Body of pancreas (tissue), 4 donors: ENCODE results near the gene UBL4A. TPM values are rescaled to one million over a fixed set of nuclear protein-coding genes. Genes with fewer than 3 reads are reported as not detected.

Source experiments
- ATAC-seq: fragments of 150-250 bp; one replicate; pipeline ENCODE4 v1.9.1; 2016
- DNase-seq, 4 donors: peaks; one replicate each; pipeline ENCODE4 v3.0.0-alpha.2; 2019
- H3K27ac ChIP-seq, 4 donors: fragments of 200-600 bp; sonication (generic); 1 replicate in 3 of 4; 2 replicates in 1 of 4; pipeline versions ENCODE4 v1.5.1 to v1.6.1; 2016 to 2019; ENCODE audit warnings: mild to moderate bottlenecking in 1 of 4, mixed read lengths in 1 of 4, moderate library complexity in 1 of 4
- H3K27me3 ChIP-seq, 2 donors: fragments of 200-600 bp; sonication (generic); one replicate each; pipeline ENCODE4 v1.6.0; 2016; ENCODE audit warnings: mild to moderate bottlenecking in 1 of 2
- H3K36me3 ChIP-seq, 2 donors: fragments of 200-600 bp; sonication (generic); replicated peaks in 1 of 2; 2 replicates each; pipeline ENCODE4 v1.5.1; 2016; ENCODE audit warnings: low read depth in 2 of 2; ENCODE audit not compliant: insufficient read depth in 1 of 2
- H3K4me1 ChIP-seq: fragments of 200-600 bp; sonication (generic); one replicate; pipeline ENCODE4 v1.6.0; 2016
- H3K4me3 ChIP-seq, 2 donors: fragments of 200-600 bp; sonication (generic); 1 replicate in 1 of 2; 2 replicates in 1 of 2; pipeline ENCODE4 v1.5.1; 2016 to 2019
- H3K9me3 ChIP-seq, 3 donors: fragments of 200-600 bp; sonication (generic); 1 replicate in 2 of 3; 2 replicates in 1 of 3; pipeline ENCODE4 v1.5.1; 2016
- POLR2A ChIP-seq, 3 donors: fragments of 450-650 bp; IDR thresholded peaks; one replicate each; pipeline ENCODE4 v1.6.1; 2016; ENCODE audit warnings: antibody characterized with exemption in 3 of 3, mild to moderate bottlenecking in 2 of 3
- WGBS, 2 donors: methylation state at CpG; one replicate each; pipeline ENCODE4 v1.1.5; 2017; 5-methylcytosine and 5-hydroxymethylcytosine counted together
- intact Hi-C: fragments of 100-400 bp; cut with DNase I; formaldehyde crosslinking; loops from one replicate; pipeline ENCODE4 v1.15.1; 2023
- total RNA-seq, 2 donors: library from RNA; depleted of rRNA; stranded (reverse); fragments of >200 nt; gene quantifications; one replicate each; pipeline ENCODE4 v1.1.0, GENCODE V29; 2016
- TF ChIP-seq, protein P1 (sequence below), 7 experiments: fragments of 450-650 bp in 4 of 7; fragments of 200-600 bp in 3 of 7; sonication (generic) in 3 of 7; IDR thresholded peaks; one replicate each; pipeline ENCODE4 v1.5.1; 2016 to 2019; ENCODE audit warnings: antibody characterized with exemption in 7 of 7

Gene UBL4A
- total RNA-seq, 2 donors from 2014 or later, result 24.9 to 34.9 TPM

DNA sequence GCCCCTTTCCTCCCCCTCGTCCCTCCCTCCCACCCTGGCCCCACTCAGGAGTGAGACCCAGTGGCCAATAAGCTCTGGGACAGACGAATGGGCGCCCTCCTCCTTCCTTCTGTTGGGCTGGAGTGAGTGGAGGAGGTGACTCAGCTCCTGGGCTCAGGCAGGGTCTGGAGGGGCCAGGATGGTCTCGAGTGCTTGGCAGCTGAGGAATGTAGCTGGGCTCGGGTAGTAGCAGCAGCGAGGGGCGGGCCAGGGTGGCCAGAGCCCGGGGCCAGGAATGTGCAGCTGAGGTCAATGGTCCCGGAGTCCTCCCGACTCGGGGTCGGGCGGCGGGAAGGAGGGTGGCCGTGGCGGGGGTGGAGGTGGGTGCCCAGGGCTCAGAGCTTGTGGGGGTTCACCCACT is 45.2 kb upstream of the UBL4A start:
- no peak for ATAC-seq
- intact Hi-C loops, result no loop called here
- no peaks in the 10 kb centered on the region for H3K36me3 ChIP-seq

DNA sequence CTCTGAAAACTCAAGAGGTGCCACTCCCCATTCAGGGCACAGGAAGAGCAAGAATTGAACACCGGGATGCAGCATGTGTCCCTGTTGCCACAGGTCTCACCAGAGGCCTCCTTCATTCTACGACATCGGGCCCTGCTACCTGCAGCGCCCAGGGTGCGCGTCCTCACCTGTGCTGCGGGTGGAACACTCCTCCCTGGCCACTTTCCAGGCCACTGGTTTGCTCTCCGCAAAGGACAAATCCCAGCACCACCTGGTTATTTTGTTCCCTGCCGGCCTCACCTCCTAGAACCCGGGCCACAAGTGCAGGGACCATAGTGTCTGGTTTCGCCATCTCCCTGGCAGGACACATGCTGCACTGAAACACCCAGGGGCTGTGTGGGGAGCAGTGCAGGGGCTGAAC is 43.9 kb upstream of the UBL4A start:
- TF ChIP-seq, protein P1, sequence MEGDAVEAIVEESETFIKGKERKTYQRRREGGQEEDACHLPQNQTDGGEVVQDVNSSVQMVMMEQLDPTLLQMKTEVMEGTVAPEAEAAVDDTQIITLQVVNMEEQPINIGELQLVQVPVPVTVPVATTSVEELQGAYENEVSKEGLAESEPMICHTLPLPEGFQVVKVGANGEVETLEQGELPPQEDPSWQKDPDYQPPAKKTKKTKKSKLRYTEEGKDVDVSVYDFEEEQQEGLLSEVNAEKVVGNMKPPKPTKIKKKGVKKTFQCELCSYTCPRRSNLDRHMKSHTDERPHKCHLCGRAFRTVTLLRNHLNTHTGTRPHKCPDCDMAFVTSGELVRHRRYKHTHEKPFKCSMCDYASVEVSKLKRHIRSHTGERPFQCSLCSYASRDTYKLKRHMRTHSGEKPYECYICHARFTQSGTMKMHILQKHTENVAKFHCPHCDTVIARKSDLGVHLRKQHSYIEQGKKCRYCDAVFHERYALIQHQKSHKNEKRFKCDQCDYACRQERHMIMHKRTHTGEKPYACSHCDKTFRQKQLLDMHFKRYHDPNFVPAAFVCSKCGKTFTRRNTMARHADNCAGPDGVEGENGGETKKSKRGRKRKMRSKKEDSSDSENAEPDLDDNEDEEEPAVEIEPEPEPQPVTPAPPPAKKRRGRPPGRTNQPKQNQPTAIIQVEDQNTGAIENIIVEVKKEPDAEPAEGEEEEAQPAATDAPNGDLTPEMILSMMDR (IDR thresholded peaks at IDR 0.05), result no peak
- no peak for TF ChIP-seq POLR2A (IDR thresholded peaks at IDR 0.05)
- Histone ChIP-seq H3K27ac (no peak overlapping the region), H3K36me3 (no peaks in the 10 kb centered on the region), H3K4me1 (peaks cover 7% of the 10 kb centered on the region), H3K27me3 (no peaks in the 10 kb centered on the region), H3K9me3 (no peaks in the 10 kb centered on the region), H3K4me3 (no peak overlapping the region)
- DNase-seq, result no peak
- WGBS, 2 donors, result 60% methylated on average over 10 of the region's 11 CpGs; no CpG with 5 or more reads in 1 of the 2 donors
- no peak for ATAC-seq
- intact Hi-C loops, result no loop called here

More for the DNA sequence above, 45.2 kb upstream of the UBL4A start:
- Histone ChIP-seq H3K9me3 (no peaks in the 10 kb centered on the region), H3K27me3 (no peaks in the 10 kb centered on the region), H3K4me1 (peaks cover 7% of the 10 kb centered on the region), H3K27ac (no peak overlapping the region), H3K4me3 (no peak overlapping the region)
- DNase-seq, result no peak
- TF ChIP-seq POLR2A (IDR thresholded peaks at IDR 0.05), result no peak
- TF ChIP-seq, protein P1 (IDR thresholded peaks at IDR 0.05), result no peak
- WGBS, 2 donors, result no CpG with 5 or more reads among the region's 16 CpGs

DNA sequence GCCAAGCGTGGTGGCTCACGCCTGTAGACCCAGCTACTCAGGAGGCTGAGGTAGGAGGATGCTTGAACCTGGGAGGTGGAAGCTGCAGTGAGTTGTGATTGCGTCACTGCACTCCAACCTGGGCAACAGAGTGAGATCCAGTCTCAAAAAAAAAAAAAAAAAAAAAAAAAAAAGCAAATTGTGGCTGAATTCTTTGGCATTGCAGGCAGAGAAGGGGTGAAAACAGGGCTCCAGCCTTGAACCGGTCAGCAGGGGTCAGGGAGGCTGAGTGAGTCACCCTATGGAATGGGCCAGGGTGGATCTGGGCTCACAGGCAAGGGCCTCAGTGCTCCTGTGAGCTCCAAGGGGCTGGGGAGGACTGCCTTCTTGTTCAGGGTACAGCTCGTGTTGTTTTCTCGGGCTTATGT is 42.8 kb upstream of the UBL4A start:
- intact Hi-C loops, result no loop called here
- no peaks in the 10 kb centered on the region for H3K27me3 ChIP-seq
- no peak for TF ChIP-seq POLR2A (IDR thresholded peaks at IDR 0.05)
- TF ChIP-seq, protein P1 (IDR thresholded peaks at IDR 0.05), result no peak
- H3K4me1 ChIP-seq, result peaks cover 4% of the 10 kb centered on the region
- no peak for ATAC-seq
- H3K9me3 ChIP-seq, result no peaks in the 10 kb centered on the region
- 65 to 85% methylated on average over 2 to 3 of the region's 6 CpGs for WGBS, 2 donors
- no peak overlapping the region for H3K4me3 ChIP-seq
- H3K27ac ChIP-seq, result no peak overlapping the region
- no peaks in the 10 kb centered on the region for H3K36me3 ChIP-seq
- DNase-seq, result no peak

DNA sequence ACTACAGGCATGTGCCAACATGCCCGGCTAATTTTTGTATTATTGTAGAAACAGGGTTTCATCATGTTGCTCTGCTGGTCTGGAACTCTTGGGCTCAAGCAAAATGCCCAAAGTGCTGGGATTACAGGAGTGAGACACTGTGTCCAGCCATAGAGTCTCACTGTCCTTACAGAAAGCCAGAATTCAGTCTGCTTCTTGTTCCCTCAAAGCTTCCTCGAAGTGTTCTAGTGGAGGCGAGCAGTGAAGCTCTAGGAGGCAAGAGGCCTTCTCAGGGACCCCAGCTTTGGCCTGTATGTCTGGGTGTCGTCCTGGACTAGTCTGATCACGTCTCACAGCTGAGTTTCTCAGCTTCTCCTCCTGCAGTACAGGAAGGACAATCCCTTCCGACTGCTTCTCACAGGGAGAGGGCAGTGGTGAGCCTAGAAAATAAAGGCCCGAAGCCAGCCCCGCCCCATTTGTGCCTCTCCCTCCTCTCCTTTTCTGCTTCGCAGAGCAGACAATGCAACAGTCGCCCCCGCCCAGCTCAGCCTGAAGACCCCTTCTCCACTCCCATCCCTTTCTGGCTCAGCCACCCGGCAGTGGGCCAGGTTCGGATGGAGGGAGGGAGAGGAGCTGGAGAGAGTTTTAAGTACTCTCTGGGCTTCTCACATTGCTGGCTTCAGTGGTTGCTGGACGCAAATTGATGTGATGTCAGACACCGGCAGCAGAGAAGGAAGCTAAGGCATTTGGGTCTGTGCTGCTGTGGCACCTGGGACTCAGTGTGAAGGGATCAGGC is 40.7 kb upstream of the UBL4A start:
- Histone ChIP-seq H3K27me3 (no peaks in the 10 kb centered on the region), H3K4me1 (peaks cover 4% of the 10 kb centered on the region), H3K4me3 (no peak overlapping the region), H3K9me3 (no peaks in the 10 kb centered on the region), H3K27ac (peak overlapping the region; percentile 28 to 86 (median 82)), H3K36me3 (no peaks in the 10 kb centered on the region)
- peak; percentile 90 for ATAC-seq
- DNase-seq, result peak; percentile 75 to 84 (median 82)
- intact Hi-C loops, result no loop called here
- TF ChIP-seq, protein P1 (IDR thresholded peaks at IDR 0.05), result peak in 6 of 7 experiments; percentile 21 to 60 (median 56)
- TF ChIP-seq POLR2A (IDR thresholded peaks at IDR 0.05), result peak in 2 of 3 donors; percentile 33 to 36
- 0 to 2% methylated on average over 4 to 14 of the region's 15 CpGs for WGBS, 2 donors
